GM12873 (cell line): Measurements from ENCODE around the gene PDZRN4.

ENCODE experiments used
- TF ChIP-seq, protein P1 (sequence below): IDR thresholded peaks from 2 replicates; pipeline ENCODE4 v1.5.1; 2012; ENCODE audit warnings: low read depth, mild to moderate bottlenecking, moderate library complexity, low read length, control low read depth; ENCODE audit not compliant: insufficient read depth; ENCODE audit errors: missing control alignments

Gene PDZRN4

GRCh38 chr12:41473441-41473840 is 285.3 kb downstream of the PDZRN4 start:
- TF ChIP-seq, protein P1, sequence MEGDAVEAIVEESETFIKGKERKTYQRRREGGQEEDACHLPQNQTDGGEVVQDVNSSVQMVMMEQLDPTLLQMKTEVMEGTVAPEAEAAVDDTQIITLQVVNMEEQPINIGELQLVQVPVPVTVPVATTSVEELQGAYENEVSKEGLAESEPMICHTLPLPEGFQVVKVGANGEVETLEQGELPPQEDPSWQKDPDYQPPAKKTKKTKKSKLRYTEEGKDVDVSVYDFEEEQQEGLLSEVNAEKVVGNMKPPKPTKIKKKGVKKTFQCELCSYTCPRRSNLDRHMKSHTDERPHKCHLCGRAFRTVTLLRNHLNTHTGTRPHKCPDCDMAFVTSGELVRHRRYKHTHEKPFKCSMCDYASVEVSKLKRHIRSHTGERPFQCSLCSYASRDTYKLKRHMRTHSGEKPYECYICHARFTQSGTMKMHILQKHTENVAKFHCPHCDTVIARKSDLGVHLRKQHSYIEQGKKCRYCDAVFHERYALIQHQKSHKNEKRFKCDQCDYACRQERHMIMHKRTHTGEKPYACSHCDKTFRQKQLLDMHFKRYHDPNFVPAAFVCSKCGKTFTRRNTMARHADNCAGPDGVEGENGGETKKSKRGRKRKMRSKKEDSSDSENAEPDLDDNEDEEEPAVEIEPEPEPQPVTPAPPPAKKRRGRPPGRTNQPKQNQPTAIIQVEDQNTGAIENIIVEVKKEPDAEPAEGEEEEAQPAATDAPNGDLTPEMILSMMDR = no peak

- TF ChIP-seq, protein P1 = no peak
These were observed 285.9 kb downstream of the PDZRN4 start for GRCh38 chr12:41474001-41474400.

- TF ChIP-seq, protein P1 = no peak
These were observed 288.6 kb downstream of the PDZRN4 start for GRCh38 chr12:41476499-41477439.

DNA sequence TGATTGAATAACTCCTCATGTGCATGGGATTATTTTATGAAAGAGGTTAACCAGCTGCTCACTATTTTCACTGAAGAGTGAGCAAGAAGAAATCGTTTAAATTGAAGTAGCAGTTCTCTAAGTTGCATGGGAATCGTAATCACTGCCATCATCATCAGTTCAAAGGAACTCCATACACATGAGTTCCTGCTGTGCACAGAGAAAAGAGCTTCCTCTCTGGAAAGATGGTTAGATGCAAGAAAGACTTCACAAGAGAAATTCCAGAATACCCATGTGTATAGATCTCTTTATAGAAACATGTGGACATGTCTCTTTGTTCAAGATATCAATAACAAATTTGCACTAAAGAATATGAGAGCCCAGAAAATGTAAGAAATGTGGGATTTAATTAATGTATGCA is 291.3 kb downstream of the PDZRN4 start:
- TF ChIP-seq, protein P1 = no peak

GRCh38 chr12:41485203-41485602 is 297.1 kb downstream of the PDZRN4 start:
- TF ChIP-seq, protein P1 = no peak

DNA sequence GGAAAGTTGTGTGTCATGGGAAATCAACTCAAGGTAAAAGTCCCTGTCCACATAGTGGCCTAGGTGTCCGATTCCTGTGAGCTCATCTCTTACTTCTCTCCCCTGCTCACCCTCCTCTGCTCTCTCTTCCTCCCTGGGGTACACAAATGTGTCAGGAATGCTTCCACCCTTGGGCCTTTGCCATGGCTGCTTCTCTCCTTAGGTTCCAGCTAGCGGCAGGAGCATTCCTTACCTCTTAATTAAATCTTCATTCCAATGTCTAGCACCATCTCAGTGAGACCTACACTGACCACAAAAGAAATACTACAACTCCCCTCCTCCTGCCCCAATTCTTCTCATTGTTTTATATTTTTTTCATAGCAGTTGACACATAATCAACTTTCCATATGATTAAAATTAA is 298.6 kb downstream of the PDZRN4 start:
- TF ChIP-seq, protein P1 = no peak

GRCh38 chr12:41496009-41496408 is 307.9 kb downstream of the PDZRN4 start:
- TF ChIP-seq, protein P1 = no peak
